ES-I3 (cell line): ENCODE measurements around the gene CRELD2.

Experiments used
- H3K36me3 ChIP-seq: 2 replicates; pipeline ENCODE4 v1.6.1; 2013; ENCODE audit warnings: mild to moderate bottlenecking, low read length, control low read depth, moderate library complexity; ENCODE audit not compliant: insufficient read depth
- H3K4me1 ChIP-seq: 2 replicates; pipeline ENCODE4 v1.6.1; 2013; ENCODE audit warnings: mild to moderate bottlenecking, control low read depth, low read length; ENCODE audit not compliant: insufficient read depth
- H3K9ac ChIP-seq: 2 replicates; pipeline ENCODE4 v1.6.1; 2013; ENCODE audit warnings: low read depth, mild to moderate bottlenecking, low read length, moderate library complexity
- H3K9me3 ChIP-seq: 2 replicates; pipeline ENCODE4 v1.6.1; 2013; ENCODE audit warnings: mild to moderate bottlenecking, low read length, moderate library complexity; ENCODE audit not compliant: control insufficient read depth, insufficient read depth

The CRELD2 gene

GRCh38 chr22:49917974-49918910, at the start of gene CRELD2, which contains the start of gene ALG12:
Gene CRELD2 (plus strand): TSS chr22:49918634. CDS start chr22:49918770, 136 bp downstream.
Gene ALG12 (minus strand): TSS chr22:49918438. CDS start chr22:49913765, 4,673 bp downstream.
- no peaks in the 10 kb centered on the region for H3K9me3 ChIP-seq
- H3K9ac ChIP-seq, result peak within 1 kb of the TSS; percentile 93
- H3K36me3 ChIP-seq, result no peaks in the 10 kb centered on the region
- peaks cover 3% of the 10 kb centered on the region; the same call in 1 of the 2 replicates for H3K4me1 ChIP-seq

- Histone ChIP-seq H3K36me3 (no peaks in the 10 kb centered on the region), H3K9me3 (peaks cover 7% of the 10 kb centered on the region; the same call in 1 of the 2 replicates), H3K9ac (no peak overlapping the region), H3K4me1 (no peaks in the 10 kb centered on the region)
Observed at GRCh38 chr22:49869086-49869830, 49.2 kb upstream of the CRELD2 start.

- Histone ChIP-seq H3K36me3 (no peaks in the 10 kb centered on the region), H3K9me3 (peaks cover 7% of the 10 kb centered on the region; the same call in 1 of the 2 replicates), H3K9ac (no peak overlapping the region), H3K4me1 (no peaks in the 10 kb centered on the region)
Observed at GRCh38 chr22:49869845-49870712, 48.4 kb upstream of the CRELD2 start.

- no peaks in the 10 kb centered on the region for H3K4me1 ChIP-seq
Observed at GRCh38 chr22:49871482-49871881, 47.0 kb upstream of the CRELD2 start.

GRCh38 chr22:49872347-49872746, 46.1 kb upstream of the CRELD2 start:
- Histone ChIP-seq H3K4me1 (no peaks in the 10 kb centered on the region), H3K9me3 (no peaks in the 10 kb centered on the region; the same call in 1 of the 2 replicates), H3K36me3 (no peaks in the 10 kb centered on the region), H3K9ac (no peak overlapping the region)

More at GRCh38 chr22:49871482-49871881, 47.0 kb upstream of the CRELD2 start:
- Histone ChIP-seq H3K36me3 (no peaks in the 10 kb centered on the region), H3K9me3 (peaks cover 2% of the 10 kb centered on the region; the same call in 1 of the 2 replicates), H3K9ac (no peak overlapping the region)

GRCh38 chr22:49873228-49873940, 45.0 kb upstream of the CRELD2 start:
- no peaks in the 10 kb centered on the region for H3K4me1 ChIP-seq
- H3K9me3 ChIP-seq, result no peaks in the 10 kb centered on the region; the same call in 1 of the 2 replicates
- no peaks in the 10 kb centered on the region for H3K36me3 ChIP-seq
- no peak overlapping the region for H3K9ac ChIP-seq

- Histone ChIP-seq H3K36me3 (no peaks in the 10 kb centered on the region), H3K9ac (no peak overlapping the region), H3K9me3 (no peaks in the 10 kb centered on the region; the same call in 1 of the 2 replicates), H3K4me1 (no peaks in the 10 kb centered on the region)
Observed at GRCh38 chr22:49877642-49878041, 40.8 kb upstream of the CRELD2 start.

GRCh38 chr22:49878206-49878605, 40.2 kb upstream of the CRELD2 start:
- H3K9me3 ChIP-seq, result no peaks in the 10 kb centered on the region; the same call in 1 of the 2 replicates
- H3K36me3 ChIP-seq, result no peaks in the 10 kb centered on the region
- no peak overlapping the region for H3K9ac ChIP-seq
- no peaks in the 10 kb centered on the region for H3K4me1 ChIP-seq

- Histone ChIP-seq H3K36me3 (no peaks in the 10 kb centered on the region), H3K9ac (no peak overlapping the region), H3K4me1 (no peaks in the 10 kb centered on the region), H3K9me3 (no peaks in the 10 kb centered on the region; the same call in 1 of the 2 replicates)
Observed at GRCh38 chr22:49879871-49880270, 38.6 kb upstream of the CRELD2 start.

GRCh38 chr22:49880281-49880680, 38.2 kb upstream of the CRELD2 start:
- no peak overlapping the region for H3K9ac ChIP-seq

GRCh38 chr22:49881856-49882255, 36.6 kb upstream of the CRELD2 start:
- Histone ChIP-seq H3K36me3 (peaks cover 4% of the 10 kb centered on the region; the same call in 1 of the 2 replicates), H3K9ac (no peak overlapping the region), H3K9me3 (no peaks in the 10 kb centered on the region; the same call in 1 of the 2 replicates), H3K4me1 (no peaks in the 10 kb centered on the region)

More at GRCh38 chr22:49880281-49880680, 38.2 kb upstream of the CRELD2 start:
- no peaks in the 10 kb centered on the region for H3K36me3 ChIP-seq
- no peaks in the 10 kb centered on the region; the same call in 1 of the 2 replicates for H3K9me3 ChIP-seq
- no peaks in the 10 kb centered on the region for H3K4me1 ChIP-seq

- H3K9ac ChIP-seq, result no peak overlapping the region
- H3K36me3 ChIP-seq, result peaks cover 8% of the 10 kb centered on the region
- no peaks in the 10 kb centered on the region for H3K4me1 ChIP-seq
- H3K9me3 ChIP-seq, result no peaks in the 10 kb centered on the region; the same call in 1 of the 2 replicates
Observed at GRCh38 chr22:49882519-49883293, 35.7 kb upstream of the CRELD2 start.
